MM.1S (cell line): ENCODE results near the gene TOM1.

Source experiments
- DNase-seq: peaks from one replicate; pipeline ENCODE4 v3.0.0-alpha.2; 2015
- H2AFZ ChIP-seq: fragments of 300-600 bp; sonication (generic); 2 replicates; pipeline ENCODE4 v1.6.0; 2016; ENCODE audit warnings: antibody characterized with exemption, low read length
- H3F3A ChIP-seq: fragments of 300-600 bp; sonication (generic); 2 replicates; pipeline ENCODE4 v1.6.1; 2016; ENCODE audit warnings: mild to moderate bottlenecking, antibody characterized with exemption, low read length, moderate library complexity, mixed read lengths; ENCODE audit not compliant: insufficient read depth
- H3K27ac ChIP-seq: fragments of 300-600 bp; sonication (generic); 2 replicates; pipeline ENCODE4 v1.5.1; 2016; ENCODE audit warnings: mild to moderate bottlenecking, low read length
- H3K27me3 ChIP-seq: fragments of 300-600 bp; sonication (generic); replicated peaks from 2 replicates; pipeline ENCODE4 v1.6.0; 2016; ENCODE audit warnings: low read length; ENCODE audit not compliant: insufficient read depth
- H3K36me3 ChIP-seq: fragments of 300-600 bp; sonication (generic); replicated peaks from 2 replicates; pipeline ENCODE4 v1.6.1; 2016; ENCODE audit warnings: mild to moderate bottlenecking, low read length, mixed read lengths; ENCODE audit not compliant: insufficient read depth
- H3K4me1 ChIP-seq: fragments of 300-600 bp; sonication (generic); 2 replicates; pipeline ENCODE4 v1.6.1; 2016; ENCODE audit warnings: low read length, mixed read lengths
- H3K4me2 ChIP-seq: fragments of 300-600 bp; sonication (generic); 2 replicates; pipeline ENCODE4 v1.6.0; 2016; ENCODE audit warnings: low read depth, low read length
- H3K4me3 ChIP-seq: fragments of 300-600 bp; sonication (generic); 2 replicates; pipeline ENCODE4 v1.5.1; 2016; ENCODE audit warnings: low read length, mixed read lengths
- H3K79me2 ChIP-seq: fragments of 300-600 bp; sonication (generic); 2 replicates; pipeline ENCODE4 v1.6.1; 2016; ENCODE audit warnings: mixed run types, low read length, mixed read lengths
- H3K9ac ChIP-seq: fragments of 300-600 bp; sonication (generic); 2 replicates; pipeline ENCODE4 v1.6.1; 2016; ENCODE audit warnings: low read length, mixed read lengths
- H3K9me2 ChIP-seq: fragments of 300-600 bp; sonication (generic); replicated peaks from 2 replicates; pipeline ENCODE4 v1.6.1; 2016; ENCODE audit warnings: mild to moderate bottlenecking, low read length, mixed read lengths; ENCODE audit not compliant: insufficient read depth
- H3K9me3 ChIP-seq: fragments of 300-600 bp; sonication (generic); replicated peaks from 2 replicates; pipeline ENCODE4 v1.6.1; 2016; ENCODE audit warnings: mild to moderate bottlenecking, low read length, mixed read lengths; ENCODE audit not compliant: insufficient read depth
- H4K20me1 ChIP-seq: fragments of 300-600 bp; sonication (generic); 2 replicates; pipeline ENCODE4 v1.6.1; 2016; ENCODE audit warnings: mild to moderate bottlenecking, low read length, moderate library complexity, mixed read lengths; ENCODE audit not compliant: insufficient read depth
- EZH2 ChIP-seq: fragments of 300-600 bp; sonication (generic); optimal IDR thresholded peaks from 2 replicates; pipeline ENCODE3; 2017; ENCODE audit warnings: low read depth, mild to moderate bottlenecking, antibody characterized with exemption, low read length, mixed read lengths
- EZH2phosphoT487 ChIP-seq: fragments of 300-600 bp; sonication (generic); IDR thresholded peaks from 2 replicates; pipeline ENCODE4 v1.6.1; 2018; ENCODE audit warnings: antibody characterized with exemption, low read length
- TF ChIP-seq, protein P1 (sequence below): fragments of 300-600 bp; sonication (generic); IDR thresholded peaks from 2 replicates; pipeline ENCODE4 v1.5.1; 2016; ENCODE audit warnings: antibody characterized with exemption, low read length, mixed read lengths

Gene TOM1

DNA sequence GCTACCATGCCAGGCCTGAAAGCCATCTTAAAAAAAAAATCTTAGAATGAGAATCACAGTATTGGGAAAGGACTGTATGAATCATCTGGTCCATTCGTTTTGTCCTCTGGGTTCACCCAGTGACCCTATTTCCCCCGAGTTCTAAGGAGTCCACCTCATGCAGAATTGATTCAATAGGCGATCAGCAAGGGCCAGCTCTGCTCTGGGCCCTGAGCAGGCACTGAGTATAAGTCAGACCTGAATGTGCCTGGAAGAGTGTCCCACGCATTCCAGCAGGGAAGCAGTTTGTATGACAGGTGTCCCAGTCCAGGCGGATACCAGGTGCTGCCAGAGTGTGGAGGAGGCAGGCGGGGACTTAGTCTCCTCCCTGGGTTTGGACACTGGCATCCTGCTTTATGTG, 80.3 kb downstream of the TOM1 start:
- Histone ChIP-seq H3K79me2 (no peaks in the 10 kb centered on the region), H2AFZ (peak overlapping the region; percentile 89; the same call in 1 of the 2 replicates), H3K9me2 (no peaks in the 10 kb centered on the region), H3K4me1 (peaks cover 27% of the 10 kb centered on the region), H3K36me3 (no peaks in the 10 kb centered on the region), H4K20me1 (no peaks in the 10 kb centered on the region), H3K27ac (no peak overlapping the region), H3K4me2 (no peak overlapping the region), H3F3A (peaks cover 23% of the 10 kb centered on the region), H3K9ac (no peak overlapping the region), H3K27me3 (no peaks in the 10 kb centered on the region), H3K4me3 (no peak overlapping the region), H3K9me3 (no peaks in the 10 kb centered on the region)
- no peak for DNase-seq
- TF ChIP-seq, protein P1, sequence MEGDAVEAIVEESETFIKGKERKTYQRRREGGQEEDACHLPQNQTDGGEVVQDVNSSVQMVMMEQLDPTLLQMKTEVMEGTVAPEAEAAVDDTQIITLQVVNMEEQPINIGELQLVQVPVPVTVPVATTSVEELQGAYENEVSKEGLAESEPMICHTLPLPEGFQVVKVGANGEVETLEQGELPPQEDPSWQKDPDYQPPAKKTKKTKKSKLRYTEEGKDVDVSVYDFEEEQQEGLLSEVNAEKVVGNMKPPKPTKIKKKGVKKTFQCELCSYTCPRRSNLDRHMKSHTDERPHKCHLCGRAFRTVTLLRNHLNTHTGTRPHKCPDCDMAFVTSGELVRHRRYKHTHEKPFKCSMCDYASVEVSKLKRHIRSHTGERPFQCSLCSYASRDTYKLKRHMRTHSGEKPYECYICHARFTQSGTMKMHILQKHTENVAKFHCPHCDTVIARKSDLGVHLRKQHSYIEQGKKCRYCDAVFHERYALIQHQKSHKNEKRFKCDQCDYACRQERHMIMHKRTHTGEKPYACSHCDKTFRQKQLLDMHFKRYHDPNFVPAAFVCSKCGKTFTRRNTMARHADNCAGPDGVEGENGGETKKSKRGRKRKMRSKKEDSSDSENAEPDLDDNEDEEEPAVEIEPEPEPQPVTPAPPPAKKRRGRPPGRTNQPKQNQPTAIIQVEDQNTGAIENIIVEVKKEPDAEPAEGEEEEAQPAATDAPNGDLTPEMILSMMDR = no peak

DNA sequence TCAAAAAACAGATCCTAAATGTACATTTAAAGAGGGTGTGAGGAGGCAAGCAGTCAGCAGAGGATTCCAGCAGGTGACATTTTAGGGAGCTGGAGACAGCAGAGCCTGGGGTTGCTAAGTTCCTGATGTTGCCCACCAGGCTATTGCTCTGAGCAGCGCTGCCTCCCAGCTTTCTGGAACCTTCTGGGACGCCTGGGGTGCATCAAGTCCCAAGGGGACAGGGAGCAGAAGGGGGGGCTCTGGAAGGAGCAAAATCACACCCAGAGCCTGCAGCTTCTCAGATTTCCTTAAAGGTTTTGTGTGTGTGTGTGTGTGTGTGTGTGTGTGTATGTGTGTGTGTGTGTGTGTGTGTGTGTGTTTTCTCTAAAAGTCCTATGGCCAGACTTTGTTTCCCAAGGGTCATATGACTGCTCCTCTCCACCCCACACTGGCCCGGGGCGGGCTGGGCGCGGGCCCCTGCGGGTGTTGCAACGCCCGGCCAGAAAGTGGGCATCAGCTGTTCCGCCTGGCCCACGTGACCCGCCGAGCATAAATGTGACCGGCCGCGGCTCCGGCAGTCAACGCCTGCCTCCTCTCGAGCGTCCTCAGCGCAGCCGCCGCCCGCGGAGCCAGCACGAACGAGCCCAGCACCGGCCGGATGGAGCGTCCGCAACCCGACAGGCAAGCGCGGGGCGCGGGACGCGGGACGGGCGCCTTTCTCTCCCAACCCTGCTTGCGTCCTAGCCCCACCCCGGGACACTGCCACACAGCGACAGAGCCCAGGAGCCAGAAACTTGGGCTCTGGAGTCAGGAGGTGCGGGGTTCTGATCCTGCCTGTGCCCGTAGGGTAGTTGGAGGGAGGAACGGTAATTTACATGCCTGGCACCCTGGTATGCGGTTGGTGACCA, 81.1 kb downstream of the TOM1 start, which contains the start of gene HMOX1:
Gene HMOX1, plus strand, starts transcription at position 560 of the 887 bp plus-strand sequence. Its CDS starts 78 bp downstream, at position 638.
- H3K9ac ChIP-seq = peak within 1 kb of the TSS; percentile 64
- H3K27me3 ChIP-seq = no peaks in the 10 kb centered on the region
- no peaks in the 10 kb centered on the region for H4K20me1 ChIP-seq
- no peak for TF ChIP-seq EZH2phosphoT487
- TF ChIP-seq EZH2 = no peak
- TF ChIP-seq, protein P1 = peak; percentile 23
- peak within 1 kb of the TSS; percentile 89 for H2AFZ ChIP-seq
- H3K36me3 ChIP-seq = no peaks in the 10 kb centered on the region
- peaks cover 23% of the 10 kb centered on the region for H3F3A ChIP-seq
- H3K4me3 ChIP-seq = peak within 1 kb of the TSS; percentile 76
- no peaks in the 10 kb centered on the region for H3K79me2 ChIP-seq
- peaks cover 27% of the 10 kb centered on the region for H3K4me1 ChIP-seq
- H3K9me2 ChIP-seq = no peaks in the 10 kb centered on the region
- H3K9me3 ChIP-seq = no peaks in the 10 kb centered on the region
- DNase-seq = peak; percentile 88
- peak within 1 kb of the TSS; percentile 4; the same call in 1 of the 2 replicates for H3K27ac ChIP-seq
- peak within 1 kb of the TSS; percentile 93 for H3K4me2 ChIP-seq

DNA sequence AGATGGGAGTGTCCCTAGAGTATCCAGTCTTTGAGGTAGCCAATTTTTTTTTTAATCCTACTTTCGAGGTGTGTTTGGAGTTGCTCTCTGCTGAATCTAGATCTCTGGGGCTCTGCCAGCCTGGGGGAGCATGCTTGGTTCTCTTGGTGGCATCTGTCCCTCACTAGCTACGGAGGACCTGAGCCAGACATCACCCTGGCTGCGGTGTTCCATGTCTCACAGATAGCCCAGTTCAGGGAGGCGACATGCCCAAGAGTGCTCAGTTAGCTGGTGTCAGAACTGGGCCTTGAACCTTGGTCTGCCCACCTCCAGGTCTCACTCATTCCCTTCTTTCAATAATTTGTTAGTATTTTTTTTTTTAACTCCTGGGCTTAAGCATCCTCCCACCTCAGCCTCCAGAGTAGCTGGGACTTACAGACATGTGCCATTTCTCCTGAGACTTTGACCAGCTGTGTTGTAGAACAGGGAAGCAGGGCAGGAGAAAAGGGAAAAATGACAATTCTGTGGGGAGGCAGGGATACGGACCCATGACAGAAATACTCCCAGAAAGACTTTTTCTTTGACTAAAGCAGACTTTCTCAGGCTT, 81.8 kb downstream of the TOM1 start:
- Histone ChIP-seq H3K4me1 (peaks cover 25% of the 10 kb centered on the region), H4K20me1 (no peaks in the 10 kb centered on the region), H2AFZ (peak overlapping the region; percentile 89), H3K27me3 (no peaks in the 10 kb centered on the region), H3K27ac (peak overlapping the region; percentile 4; the same call in 1 of the 2 replicates), H3K9me2 (no peaks in the 10 kb centered on the region), H3K79me2 (no peaks in the 10 kb centered on the region), H3K4me3 (peak overlapping the region; percentile 76), H3K9ac (peak overlapping the region; percentile 64), H3K9me3 (no peaks in the 10 kb centered on the region), H3K36me3 (no peaks in the 10 kb centered on the region), H3K4me2 (peak overlapping the region; percentile 93), H3F3A (peaks cover 23% of the 10 kb centered on the region)
- peak; percentile 35 for DNase-seq
- TF ChIP-seq, protein P1 = no peak
- TF ChIP-seq EZH2 (no peak), EZH2phosphoT487 (no peak)
